GM18526 (cell line): ENCODE measurements around the gene ELP4.

Experiments
- POLR2A ChIP-seq: IDR thresholded peaks from 3 replicates; pipeline ENCODE4 v1.6.1; 2011; ENCODE audit not compliant: insufficient read length; ENCODE audit errors: extremely low read depth

ELP4 gene

GRCh38 chr11:31521497-31522150, 12.1 kb downstream of the ELP4 start:
- no peak for TF ChIP-seq POLR2A

DNA sequence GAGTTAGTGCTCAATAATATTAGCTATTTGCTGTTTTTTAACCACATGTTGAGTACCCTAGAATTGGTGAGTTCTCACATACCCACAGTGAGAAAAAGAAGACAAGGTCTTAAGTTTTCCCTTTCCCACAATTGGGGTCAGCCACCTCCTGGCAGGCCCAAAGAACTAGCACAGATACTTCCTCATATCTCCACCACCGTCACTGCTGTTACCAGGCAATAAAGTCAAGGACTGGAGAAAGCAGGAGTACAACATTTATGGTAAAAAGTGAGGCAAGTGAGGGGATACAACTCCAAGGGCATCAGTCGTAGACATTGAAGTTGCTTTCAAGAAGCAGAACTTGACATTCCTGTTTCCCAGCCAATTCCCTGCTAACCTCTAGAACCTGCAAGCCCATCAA, 19.6 kb downstream of the ELP4 start:
- no peak for TF ChIP-seq POLR2A

- TF ChIP-seq POLR2A: no peak
Observed at GRCh38 chr11:31529701-31530100, 20.1 kb downstream of the ELP4 start.

DNA sequence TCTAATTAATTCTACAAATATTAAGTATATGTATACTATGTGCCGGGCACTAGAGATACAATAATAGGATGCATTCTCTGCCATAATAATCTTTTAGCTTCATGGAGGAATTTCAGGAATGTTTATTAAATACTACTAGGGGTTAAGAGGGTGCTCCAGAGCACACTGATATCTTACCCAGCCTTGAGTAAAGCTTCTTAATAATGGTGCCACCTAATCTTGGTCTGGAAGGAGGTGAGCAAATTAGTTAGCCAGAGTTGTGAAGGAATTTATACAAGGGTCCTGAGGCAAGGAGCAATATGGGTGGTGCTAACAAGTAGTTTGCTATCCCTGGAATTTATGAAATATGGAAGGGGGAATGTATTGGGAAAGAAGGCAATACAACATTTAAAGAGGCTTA, 21.7 kb downstream of the ELP4 start:
- TF ChIP-seq POLR2A: no peak

GRCh38 chr11:31535479-31535878, 25.9 kb downstream of the ELP4 start:
- TF ChIP-seq POLR2A: no peak

GRCh38 chr11:31542862-31543261, 33.3 kb downstream of the ELP4 start:
- no peak for TF ChIP-seq POLR2A

DNA sequence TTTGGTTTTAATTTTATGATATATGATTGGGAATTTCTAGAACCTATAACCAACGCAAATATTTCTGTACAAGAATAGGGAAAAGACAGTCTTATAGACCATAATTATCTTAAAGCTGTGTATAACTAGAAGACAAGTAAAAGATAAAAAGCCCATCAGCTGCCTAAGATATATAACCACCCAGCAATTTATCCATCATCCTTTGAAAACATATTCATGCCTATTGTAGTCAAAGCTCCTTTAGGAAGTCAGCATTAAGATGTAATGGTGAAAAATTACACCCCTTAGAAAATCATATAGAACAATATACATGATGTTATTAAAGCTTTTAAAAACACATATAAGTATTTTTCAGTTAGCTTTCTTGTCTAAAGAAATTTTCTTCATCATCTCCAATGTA, 46.4 kb downstream of the ELP4 start:
- TF ChIP-seq POLR2A: no peak

DNA sequence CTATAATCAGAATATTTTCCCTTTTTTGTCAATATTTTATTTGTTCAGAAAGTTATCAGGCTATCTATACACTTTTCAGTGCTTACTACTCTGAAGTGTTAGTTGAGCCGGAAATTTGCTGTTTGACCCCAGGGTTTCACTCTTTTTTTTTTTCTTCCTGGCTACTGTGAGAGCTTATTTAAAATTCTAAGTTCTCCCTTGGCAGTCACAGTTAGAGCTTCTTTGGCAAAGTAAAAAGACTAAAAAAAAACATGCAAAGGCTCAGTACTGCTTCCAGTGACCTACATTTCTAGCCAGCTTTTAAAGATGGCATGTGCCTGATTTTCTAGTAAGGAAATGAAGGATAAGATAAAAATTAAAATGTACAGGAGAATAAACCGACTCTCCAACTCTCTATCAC, 48.4 kb downstream of the ELP4 start:
- TF ChIP-seq POLR2A: no peak

GRCh38 chr11:31560842-31561476, 51.4 kb downstream of the ELP4 start:
- TF ChIP-seq POLR2A: no peak

- no peak for TF ChIP-seq POLR2A
Observed at GRCh38 chr11:31582697-31583096, 73.1 kb downstream of the ELP4 start.

- no peak for TF ChIP-seq POLR2A
Observed at GRCh38 chr11:31598454-31598853, 88.9 kb downstream of the ELP4 start.

- no peak for TF ChIP-seq POLR2A
Observed at GRCh38 chr11:31601635-31602282, 92.2 kb downstream of the ELP4 start.

GRCh38 chr11:31606893-31607292, 97.3 kb downstream of the ELP4 start:
- TF ChIP-seq POLR2A: no peak

GRCh38 chr11:31607914-31608313, 98.3 kb downstream of the ELP4 start:
- TF ChIP-seq POLR2A: no peak

DNA sequence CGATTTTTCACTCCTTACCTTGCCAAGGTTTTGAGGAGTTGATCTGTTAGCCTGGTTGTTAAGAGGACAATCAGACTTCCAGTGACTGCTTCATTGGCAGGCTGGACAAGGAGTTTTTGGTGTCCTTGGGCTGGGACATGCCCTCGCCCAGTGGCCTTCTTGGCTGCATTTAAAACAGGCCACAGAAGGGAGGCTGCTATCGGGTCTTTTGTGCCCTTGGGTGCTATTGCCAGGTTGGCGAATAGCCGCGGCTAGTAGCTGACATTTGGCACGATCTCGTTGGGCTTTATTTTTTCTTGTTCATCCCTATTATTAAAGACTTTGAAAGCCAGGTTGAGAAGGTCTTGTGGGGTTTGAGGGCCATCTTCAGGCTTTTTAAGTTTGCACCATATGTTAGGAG, 99.4 kb downstream of the ELP4 start:
- TF ChIP-seq POLR2A: no peak

DNA sequence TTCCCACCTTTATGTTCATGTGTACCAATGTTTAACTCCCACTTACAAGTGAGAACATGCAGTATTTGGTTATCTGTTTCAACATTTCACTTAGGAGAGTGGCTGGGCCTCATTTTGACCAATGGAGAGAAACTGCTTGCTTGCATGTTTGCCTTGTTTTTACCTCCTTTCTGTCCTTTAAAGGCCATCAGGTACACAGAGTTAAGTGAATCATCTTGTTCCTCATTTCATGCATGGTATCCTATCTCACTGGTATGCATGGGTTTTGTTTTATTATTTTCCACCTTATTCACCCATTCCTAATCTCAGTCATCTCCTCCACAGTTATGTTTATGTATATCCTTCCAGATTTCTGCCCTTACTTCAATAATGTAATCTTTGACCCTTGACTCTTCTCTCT, 101.0 kb downstream of the ELP4 start:
- TF ChIP-seq POLR2A: no peak
